ENCODE data around the gene ZFYVE28. TPM values are rescaled to one million over a fixed set of nuclear protein-coding genes. Genes with fewer than 3 reads are reported as not detected.

Gene ZFYVE28
- total RNA-seq, 1 experiment from 2014 or later = 0.82 TPM

DNA sequence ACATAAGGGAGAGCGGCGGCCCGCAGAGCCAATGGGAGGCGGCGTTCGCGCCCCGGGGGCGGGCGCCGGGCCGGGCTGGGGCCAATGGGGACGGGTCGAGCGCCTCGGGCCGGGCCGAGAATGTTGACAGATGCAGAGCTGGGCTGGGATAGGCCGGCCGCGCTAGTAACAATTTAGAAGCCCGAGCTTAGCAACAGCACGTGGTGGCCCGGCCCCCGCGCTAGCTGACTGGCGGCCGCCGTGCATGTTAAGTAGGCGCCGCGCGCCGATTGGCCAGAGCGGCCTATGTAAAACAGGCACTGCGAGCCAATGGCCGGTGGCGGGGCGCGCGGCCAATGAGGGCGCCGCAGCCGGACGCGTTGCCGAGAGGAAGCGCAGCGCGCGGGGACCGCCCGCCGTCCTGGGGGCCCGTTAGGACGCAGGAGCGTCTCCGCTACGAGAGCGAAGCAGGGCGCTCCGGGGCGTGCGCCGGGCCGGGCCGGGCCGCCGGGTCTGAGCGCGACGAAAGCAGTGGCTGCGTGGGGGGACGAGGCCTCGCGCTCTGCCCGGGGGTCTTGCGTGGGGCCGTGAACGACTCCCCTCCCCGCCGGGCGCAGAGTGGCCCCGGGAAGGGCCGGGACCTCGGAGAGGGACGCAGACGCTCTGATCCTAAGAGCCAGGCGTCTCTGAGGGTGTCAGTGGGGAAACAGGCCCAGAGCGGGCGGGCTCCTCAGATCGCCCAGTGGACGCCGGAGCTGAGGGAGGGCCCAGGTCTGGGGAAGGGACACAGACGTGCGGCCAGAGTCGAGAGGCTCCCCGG lies 156.1 kb downstream of the ZFYVE28 start:
- POLR2A ChIA-PET = interaction anchor here (0.6 to 1.0 kb wide), 6 partner anchors 21 to 541 kb away, joined by 3 to 14 read pairs (median 6); partner anchors contain the start of genes FAM193A, HAUS3, POLN and RNF4

DNA sequence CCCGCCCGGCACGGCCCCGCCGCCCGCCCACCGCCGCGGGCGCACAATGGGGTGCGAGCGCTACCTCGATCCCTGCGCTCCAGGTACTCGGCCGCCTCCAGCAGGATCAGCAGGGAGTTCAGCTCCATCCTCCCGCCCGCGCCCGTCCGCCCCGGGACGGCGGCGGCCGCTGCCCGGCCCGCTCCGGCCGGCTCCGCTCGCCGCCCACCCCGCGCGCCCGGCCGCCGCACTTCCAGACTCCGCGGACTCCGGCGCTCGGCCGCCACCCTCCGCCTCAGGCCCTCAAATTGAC lies 156.6 kb downstream of the ZFYVE28 start, which contains the start of gene MXD4:
Gene MXD4 (minus strand): TSS at position 257 of the 292 bp plus-strand sequence. CDS start 129 bp downstream, at position 128.
- BruUV-seq (replicated peaks) = no TSS peak

More for the DNA sequence above, 156.1 kb downstream of the ZFYVE28 start:
- Histone ChIP-seq H3K9me3 (no peaks in the 10 kb centered on the region), H3K36me3 (ENCODE audit: control insufficient read depth, insufficient read depth, low read length) (no peaks in the 10 kb centered on the region), H3K4me1 (0 out of 2 replicates have a peak, but pooled peaks cover 5% of the 10 kb centered on the region), H3K27me3 (replicated peaks; ENCODE audit: control insufficient read depth, insufficient read depth, low read length) (no peaks in the 10 kb centered on the region), H3K4me3 (ENCODE audit: low read depth, low read length) (peak overlapping the region; percentile 63)
- Mint-ChIP-seq H3K36me3 (ENCODE audit: insufficient read depth, unreplicated experiment) (no peaks in the 10 kb centered on the region), H3K4me3 (ENCODE audit: unreplicated experiment) (peak overlapping the region; percentile 72), H3K9me3 (ENCODE audit: unreplicated experiment) (no peaks in the 10 kb centered on the region), H3K4me1 (ENCODE audit: low read depth, unreplicated experiment) (no peaks in the 10 kb centered on the region), H3K27ac (ENCODE audit: unreplicated experiment) (no peak overlapping the region), H3K27me3 (ENCODE audit: insufficient read depth, unreplicated experiment) (no peaks in the 10 kb centered on the region)
- intact Hi-C loops (cut with micrococcal nuclease; ENCODE audit: unreplicated experiment) = loop anchor here (1.0 to 5.0 kb wide), 4 partner anchors 20 to 550 kb away; partner anchors contain the start of genes CFAP99, HAUS3, POLN and RNF4
- CTCF ChIA-PET = interaction anchor here (0.6 to 1.5 kb wide), 5 partner anchors 42 to 1315 kb away, joined by 3 to 6 read pairs (median 3); partner anchors contain the start of genes CFAP99 and ZFYVE28
- peak; percentile 98 for DNase-seq
- TF ChIP-seq, protein P1, sequence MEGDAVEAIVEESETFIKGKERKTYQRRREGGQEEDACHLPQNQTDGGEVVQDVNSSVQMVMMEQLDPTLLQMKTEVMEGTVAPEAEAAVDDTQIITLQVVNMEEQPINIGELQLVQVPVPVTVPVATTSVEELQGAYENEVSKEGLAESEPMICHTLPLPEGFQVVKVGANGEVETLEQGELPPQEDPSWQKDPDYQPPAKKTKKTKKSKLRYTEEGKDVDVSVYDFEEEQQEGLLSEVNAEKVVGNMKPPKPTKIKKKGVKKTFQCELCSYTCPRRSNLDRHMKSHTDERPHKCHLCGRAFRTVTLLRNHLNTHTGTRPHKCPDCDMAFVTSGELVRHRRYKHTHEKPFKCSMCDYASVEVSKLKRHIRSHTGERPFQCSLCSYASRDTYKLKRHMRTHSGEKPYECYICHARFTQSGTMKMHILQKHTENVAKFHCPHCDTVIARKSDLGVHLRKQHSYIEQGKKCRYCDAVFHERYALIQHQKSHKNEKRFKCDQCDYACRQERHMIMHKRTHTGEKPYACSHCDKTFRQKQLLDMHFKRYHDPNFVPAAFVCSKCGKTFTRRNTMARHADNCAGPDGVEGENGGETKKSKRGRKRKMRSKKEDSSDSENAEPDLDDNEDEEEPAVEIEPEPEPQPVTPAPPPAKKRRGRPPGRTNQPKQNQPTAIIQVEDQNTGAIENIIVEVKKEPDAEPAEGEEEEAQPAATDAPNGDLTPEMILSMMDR (IDR thresholded peaks at IDR 0.05; ENCODE audit: insufficient read depth in 1 of 2, low read depth in 1 of 2, low read length in 1 of 2, severe bottlenecking in 1 of 2, unreplicated experiment in 1 of 2) = no peak
- BruUV-seq (replicated peaks) = no TSS peak

More for the DNA sequence above, 156.6 kb downstream of the ZFYVE28 start, which contains the start of gene MXD4:
- Mint-ChIP-seq H3K9me3 (ENCODE audit: unreplicated experiment) (no peaks in the 10 kb centered on the region), H3K4me1 (ENCODE audit: low read depth, unreplicated experiment) (no peaks in the 10 kb centered on the region), H3K36me3 (ENCODE audit: insufficient read depth, unreplicated experiment) (no peaks in the 10 kb centered on the region), H3K4me3 (ENCODE audit: unreplicated experiment) (peak within 1 kb of the TSS; percentile 72), H3K27me3 (ENCODE audit: insufficient read depth, unreplicated experiment) (no peaks in the 10 kb centered on the region), H3K27ac (ENCODE audit: unreplicated experiment) (no peak within 1 kb of the TSS)
- intact Hi-C loops (cut with micrococcal nuclease; ENCODE audit: unreplicated experiment) = loop anchor here (1.0 to 5.0 kb wide), 4 partner anchors 19 to 549 kb away; partner anchors contain the start of genes CFAP99, HAUS3, POLN and RNF4
- ChIA-PET CTCF (interaction anchor here (1.0 to 1.5 kb wide), 4 partner anchors 42 to 206 kb away, joined by 3 to 6 read pairs (median 4); partner anchors contain the start of genes CFAP99 and ZFYVE28), POLR2A (interaction anchor here (0.6 to 1.0 kb wide), 4 partner anchors 20 to 540 kb away, joined by 3 to 14 read pairs (median 5); partner anchors contain the start of genes HAUS3, POLN, RNF4 and TACC3)
- Histone ChIP-seq H3K27me3 (replicated peaks; ENCODE audit: control insufficient read depth, insufficient read depth, low read length) (no peaks in the 10 kb centered on the region), H3K36me3 (ENCODE audit: control insufficient read depth, insufficient read depth, low read length) (no peaks in the 10 kb centered on the region), H3K4me3 (ENCODE audit: low read depth, low read length) (peak within 1 kb of the TSS; percentile 63), H3K9me3 (no peaks in the 10 kb centered on the region), H3K4me1 (0 out of 2 replicates have a peak, but pooled peaks cover 5% of the 10 kb centered on the region)
- no peak for DNase-seq
- TF ChIP-seq, protein P1 (IDR thresholded peaks at IDR 0.05; ENCODE audit: insufficient read depth in 1 of 2, low read depth in 1 of 2, low read length in 1 of 2, severe bottlenecking in 1 of 2, unreplicated experiment in 1 of 2) = no peak

All from Caco-2 (cell line).